ENCODE results near the gene MALT1. TPM values are rescaled to one million over a fixed set of nuclear protein-coding genes. Genes with fewer than 3 reads are reported as not detected.

MALT1 gene
- total RNA-seq, 4 donors from 2014 or later, result 18.3 to 27.5 (median 22.6) TPM

DNA sequence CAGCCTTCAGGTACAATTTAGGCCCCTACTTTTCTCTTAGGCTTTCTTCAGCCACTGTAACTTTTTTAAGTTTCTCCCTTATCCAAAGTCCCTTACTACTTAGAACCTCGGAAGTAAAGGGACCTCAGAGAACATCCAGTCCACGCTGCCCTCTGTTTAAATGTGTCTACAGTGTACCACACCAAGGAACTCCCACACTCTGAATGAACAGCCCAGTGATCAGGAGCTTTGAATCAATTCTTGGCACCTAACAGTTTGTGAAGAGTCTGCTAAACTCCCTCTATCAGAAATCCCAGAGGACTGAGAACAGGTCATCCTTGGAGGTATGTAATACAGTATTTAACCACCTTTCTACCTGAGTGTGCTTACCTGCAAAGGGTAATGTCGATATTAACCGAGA, 11.6 kb upstream of the MALT1 start:
- H3K9me3 ChIP-seq, result peaks cover 0 to 8% (median 0%) of the 10 kb centered on the region in 4 donors
- WGBS, result 97% methylated on average over 4 of the region's 4 CpGs
- TF ChIP-seq, protein P1, sequence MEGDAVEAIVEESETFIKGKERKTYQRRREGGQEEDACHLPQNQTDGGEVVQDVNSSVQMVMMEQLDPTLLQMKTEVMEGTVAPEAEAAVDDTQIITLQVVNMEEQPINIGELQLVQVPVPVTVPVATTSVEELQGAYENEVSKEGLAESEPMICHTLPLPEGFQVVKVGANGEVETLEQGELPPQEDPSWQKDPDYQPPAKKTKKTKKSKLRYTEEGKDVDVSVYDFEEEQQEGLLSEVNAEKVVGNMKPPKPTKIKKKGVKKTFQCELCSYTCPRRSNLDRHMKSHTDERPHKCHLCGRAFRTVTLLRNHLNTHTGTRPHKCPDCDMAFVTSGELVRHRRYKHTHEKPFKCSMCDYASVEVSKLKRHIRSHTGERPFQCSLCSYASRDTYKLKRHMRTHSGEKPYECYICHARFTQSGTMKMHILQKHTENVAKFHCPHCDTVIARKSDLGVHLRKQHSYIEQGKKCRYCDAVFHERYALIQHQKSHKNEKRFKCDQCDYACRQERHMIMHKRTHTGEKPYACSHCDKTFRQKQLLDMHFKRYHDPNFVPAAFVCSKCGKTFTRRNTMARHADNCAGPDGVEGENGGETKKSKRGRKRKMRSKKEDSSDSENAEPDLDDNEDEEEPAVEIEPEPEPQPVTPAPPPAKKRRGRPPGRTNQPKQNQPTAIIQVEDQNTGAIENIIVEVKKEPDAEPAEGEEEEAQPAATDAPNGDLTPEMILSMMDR (IDR thresholded peaks at IDR 0.05), result no peak
- TF ChIP-seq POLR2A (IDR thresholded peaks at IDR 0.05; ENCODE audit: low read depth) (no peak), EP300 (IDR thresholded peaks at IDR 0.05) (no peak), POLR2AphosphoS5 (IDR thresholded peaks at IDR 0.05) (no peak)
- no peaks in the 10 kb centered on the region for H3K36me3 ChIP-seq
- no peaks in the 10 kb centered on the region for H3K27me3 ChIP-seq
- no peaks in the 10 kb centered on the region for H3K4me1 ChIP-seq
- DNase-seq (ENCODE audit: extremely low spot score), result peak; percentile 47
- H3K4me3 ChIP-seq, result no peak overlapping the region
- intact Hi-C loops (cut with DNase I), result no loop called here
- no peak overlapping the region for H3K27ac ChIP-seq (replicated peaks in 1 of 4)

DNA sequence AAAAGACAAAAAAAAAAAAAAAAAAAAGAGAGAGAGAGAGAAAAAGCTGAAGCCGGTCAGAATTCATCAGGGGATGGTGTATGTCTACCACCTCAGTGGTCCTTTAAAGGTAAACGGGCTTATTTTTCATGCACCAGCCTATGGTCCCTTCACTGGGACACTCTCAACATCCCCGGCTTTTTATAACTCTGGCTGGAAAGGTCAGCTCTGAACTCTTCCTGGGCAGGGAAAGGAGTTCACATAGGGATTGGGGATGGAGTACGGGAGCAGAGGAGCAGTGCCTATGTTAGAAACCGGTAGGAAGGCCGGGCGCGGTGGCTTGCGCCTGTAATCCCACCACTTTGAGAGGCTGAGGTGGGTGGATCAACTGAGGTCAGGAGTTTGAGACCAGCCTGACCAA, 10.3 kb upstream of the MALT1 start:
- DNase-seq (ENCODE audit: extremely low spot score), result peak; percentile 24
- Histone ChIP-seq H3K27me3 (no peaks in the 10 kb centered on the region), H3K9me3 (no peaks in the 10 kb centered on the region), H3K27ac (replicated peaks in 1 of 4) (no peak overlapping the region), H3K36me3 (no peaks in the 10 kb centered on the region), H3K4me3 (no peak overlapping the region), H3K4me1 (no peaks in the 10 kb centered on the region)
- WGBS, result 98% methylated on average over 9 of the region's 9 CpGs
- intact Hi-C loops (cut with DNase I), result no loop called here
- TF ChIP-seq POLR2A (IDR thresholded peaks at IDR 0.05; ENCODE audit: low read depth) (no peak), POLR2AphosphoS5 (IDR thresholded peaks at IDR 0.05) (no peak), EP300 (IDR thresholded peaks at IDR 0.05) (no peak)
- TF ChIP-seq, protein P1 (IDR thresholded peaks at IDR 0.05), result no peak

- intact Hi-C loops (cut with DNase I), result no loop called here
- H3K9me3 ChIP-seq, result no peaks in the 10 kb centered on the region
- H3K27me3 ChIP-seq, result no peaks in the 10 kb centered on the region
- WGBS, result 95% methylated on average over 3 of the region's 3 CpGs
- no peak overlapping the region for H3K27ac ChIP-seq (replicated peaks in 1 of 4)
- peak; percentile 31 for DNase-seq (ENCODE audit: extremely low spot score)
- no peak overlapping the region for H3K4me3 ChIP-seq
- no peaks in the 10 kb centered on the region for H3K36me3 ChIP-seq
- TF ChIP-seq POLR2AphosphoS5 (IDR thresholded peaks at IDR 0.05), result no peak
- no peak for TF ChIP-seq POLR2A (IDR thresholded peaks at IDR 0.05; ENCODE audit: low read depth)
- TF ChIP-seq, protein P1 (IDR thresholded peaks at IDR 0.05), result no peak
- no peak for TF ChIP-seq EP300 (IDR thresholded peaks at IDR 0.05)
- no peaks in the 10 kb centered on the region for H3K4me1 ChIP-seq
These were observed 9.8 kb upstream of the MALT1 start for GRCh38 chr18:58661423-58661822.

DNA sequence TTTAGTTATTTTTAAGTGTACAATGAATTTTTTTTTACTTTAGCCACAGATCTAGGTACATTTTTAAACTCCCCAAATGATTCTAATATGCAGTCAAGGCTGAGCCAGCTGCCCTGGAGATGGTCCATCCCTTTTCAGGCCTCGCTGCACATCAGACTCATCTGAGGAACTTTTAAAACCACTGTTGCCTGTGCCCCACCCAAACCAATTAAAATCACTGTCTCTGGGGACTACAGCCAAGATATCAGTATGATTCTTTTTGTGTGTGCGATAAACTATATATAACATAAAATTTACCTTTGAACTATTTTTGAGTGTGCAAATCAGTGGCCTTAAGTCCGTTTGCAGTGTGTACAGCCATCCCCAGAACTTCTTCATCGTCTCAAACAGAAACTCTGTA, 9.1 kb upstream of the MALT1 start:
- Histone ChIP-seq H3K4me1 (no peaks in the 10 kb centered on the region), H3K36me3 (no peaks in the 10 kb centered on the region), H3K27me3 (no peaks in the 10 kb centered on the region), H3K27ac (replicated peaks in 1 of 4) (no peak overlapping the region), H3K4me3 (no peak overlapping the region), H3K9me3 (no peaks in the 10 kb centered on the region)
- intact Hi-C loops (cut with DNase I), result no loop called here
- DNase-seq (ENCODE audit: extremely low spot score), result peak; percentile 24
- 95% methylated on average over 4 of the region's 4 CpGs for WGBS
- TF ChIP-seq, protein P1 (IDR thresholded peaks at IDR 0.05), result no peak
- TF ChIP-seq POLR2AphosphoS5 (IDR thresholded peaks at IDR 0.05) (no peak), EP300 (IDR thresholded peaks at IDR 0.05) (no peak), POLR2A (IDR thresholded peaks at IDR 0.05; ENCODE audit: low read depth) (no peak)

- H3K9me3 ChIP-seq, result no peaks in the 10 kb centered on the region
- H3K27ac ChIP-seq (replicated peaks in 1 of 4), result no peak overlapping the region
- peaks cover 4 to 8% (median 6%) of the 10 kb centered on the region in 4 donors for H3K4me1 ChIP-seq
- TF ChIP-seq POLR2AphosphoS5 (IDR thresholded peaks at IDR 0.05), result no peak
- TF ChIP-seq, protein P1 (IDR thresholded peaks at IDR 0.05), result no peak
- no peak for TF ChIP-seq EP300 (IDR thresholded peaks at IDR 0.05)
- no peak for TF ChIP-seq POLR2A (IDR thresholded peaks at IDR 0.05; ENCODE audit: low read depth)
- DNase-seq (ENCODE audit: extremely low spot score), result peak; percentile 37
- no peaks in the 10 kb centered on the region for H3K27me3 ChIP-seq
- no peak overlapping the region for H3K4me3 ChIP-seq
- intact Hi-C loops (cut with DNase I), result no loop called here
- WGBS, result 82% methylated on average over 3 of the region's 3 CpGs
- H3K36me3 ChIP-seq, result no peaks in the 10 kb centered on the region
These were observed 5.1 kb upstream of the MALT1 start for GRCh38 chr18:58666176-58666575.

All from esophagus muscularis mucosa (tissue), 4 donors.